NOMO-1 treated with DMSO at 0.1 percent for 48 hours (cell line): ENCODE results near the gene OSBPL2.

ENCODE experiments used
- DNase-seq: peaks from one replicate; lab custom pipeline; 2025; ENCODE audit not compliant: unreplicated experiment; lab: John Stamatoyannopoulos, UW

Gene OSBPL2

DNA sequence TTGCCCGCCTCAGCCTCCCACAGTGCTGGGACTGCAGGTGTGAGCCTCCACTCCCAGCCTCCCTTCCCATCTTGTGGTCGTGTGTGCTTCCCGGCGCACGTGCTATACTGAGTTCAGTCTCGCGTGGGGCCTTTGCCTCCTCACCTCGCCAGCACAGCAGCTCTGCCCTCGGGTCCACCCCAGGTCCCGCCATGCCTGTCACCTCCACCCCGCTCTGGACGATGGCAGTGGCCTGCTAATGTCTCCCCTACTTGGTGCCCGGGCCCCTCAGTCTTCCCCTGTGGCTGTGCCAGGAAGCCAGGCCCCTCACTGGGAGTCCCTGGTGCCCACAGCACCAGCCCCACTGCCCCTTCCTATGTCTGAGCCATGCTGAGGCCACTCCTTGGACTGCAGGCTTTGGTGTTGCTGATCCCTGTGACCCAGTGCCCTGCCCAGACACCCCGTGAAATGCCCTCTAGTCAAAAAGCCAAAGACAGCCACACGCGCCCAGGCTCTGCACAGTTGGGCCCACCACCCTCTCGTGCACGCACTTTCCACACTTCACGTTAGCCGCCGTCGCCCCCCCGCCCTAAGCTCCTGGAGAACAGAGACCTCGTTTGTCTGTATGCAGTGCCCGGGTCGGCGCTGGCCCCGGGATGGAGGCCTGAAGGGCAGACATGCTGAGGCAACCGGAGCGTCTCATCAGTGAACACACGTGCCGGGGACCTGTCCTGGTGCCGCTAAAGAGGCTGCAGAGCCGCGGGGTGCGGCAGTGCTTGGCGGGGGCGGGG is 32.5 kb upstream of the OSBPL2 start:
- no peak for DNase-seq

DNA sequence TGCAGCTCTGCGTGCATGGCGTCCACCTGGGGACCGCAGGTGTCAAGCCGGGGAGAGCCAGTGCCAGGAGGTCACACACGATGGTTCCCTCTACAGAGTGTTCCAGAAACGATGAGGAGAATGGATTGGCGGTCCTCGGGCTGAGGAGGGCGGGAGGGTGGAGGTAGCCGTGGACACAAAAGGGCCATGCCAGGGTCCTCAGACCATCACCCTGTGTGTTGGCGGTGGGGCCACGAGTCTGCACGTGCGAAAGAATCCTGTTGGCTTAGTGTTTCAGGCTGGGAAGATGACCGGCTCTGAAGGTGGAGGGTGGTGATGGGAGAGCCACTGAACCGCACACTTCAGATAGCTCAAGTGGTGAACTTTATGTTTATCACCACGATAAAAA is 31.9 kb upstream of the OSBPL2 start:
- no peak for DNase-seq

DNA sequence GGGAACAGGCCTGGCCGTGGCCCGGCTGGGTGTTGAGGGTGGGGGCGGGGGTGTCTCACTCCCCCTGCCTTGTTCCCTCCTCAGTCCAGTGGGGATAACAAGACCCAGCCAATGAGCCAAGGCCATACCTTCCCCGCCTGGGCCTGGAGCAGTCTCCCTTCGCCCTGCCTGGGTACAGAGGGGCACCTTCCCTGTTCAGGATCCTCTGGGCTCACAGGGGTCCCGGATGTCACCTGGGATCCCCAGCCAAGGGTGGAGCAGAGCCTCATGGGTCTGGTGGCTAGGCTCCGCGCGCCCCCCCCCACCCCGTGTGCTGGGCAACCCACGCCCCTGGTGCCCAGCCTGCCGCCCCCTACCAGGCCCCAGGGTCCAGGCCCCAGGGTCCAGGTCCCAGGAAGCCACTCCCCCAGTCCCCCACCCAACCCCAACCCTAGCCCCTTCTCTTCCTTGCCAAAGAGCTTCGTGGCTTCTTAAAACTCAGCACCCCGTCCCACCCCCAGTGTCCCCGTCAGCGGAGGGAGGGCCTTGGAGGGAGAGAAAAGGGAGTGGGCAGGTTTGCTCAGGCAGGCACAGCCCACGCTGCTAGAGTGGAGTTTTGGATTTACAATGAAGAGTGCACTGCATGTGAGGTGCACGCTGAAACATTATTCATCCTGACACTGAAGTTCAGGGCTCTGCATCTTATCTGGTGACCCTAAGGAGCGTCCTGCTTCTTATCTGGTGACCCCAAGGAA is 30.1 kb upstream of the OSBPL2 start:
- no peak for DNase-seq

DNA sequence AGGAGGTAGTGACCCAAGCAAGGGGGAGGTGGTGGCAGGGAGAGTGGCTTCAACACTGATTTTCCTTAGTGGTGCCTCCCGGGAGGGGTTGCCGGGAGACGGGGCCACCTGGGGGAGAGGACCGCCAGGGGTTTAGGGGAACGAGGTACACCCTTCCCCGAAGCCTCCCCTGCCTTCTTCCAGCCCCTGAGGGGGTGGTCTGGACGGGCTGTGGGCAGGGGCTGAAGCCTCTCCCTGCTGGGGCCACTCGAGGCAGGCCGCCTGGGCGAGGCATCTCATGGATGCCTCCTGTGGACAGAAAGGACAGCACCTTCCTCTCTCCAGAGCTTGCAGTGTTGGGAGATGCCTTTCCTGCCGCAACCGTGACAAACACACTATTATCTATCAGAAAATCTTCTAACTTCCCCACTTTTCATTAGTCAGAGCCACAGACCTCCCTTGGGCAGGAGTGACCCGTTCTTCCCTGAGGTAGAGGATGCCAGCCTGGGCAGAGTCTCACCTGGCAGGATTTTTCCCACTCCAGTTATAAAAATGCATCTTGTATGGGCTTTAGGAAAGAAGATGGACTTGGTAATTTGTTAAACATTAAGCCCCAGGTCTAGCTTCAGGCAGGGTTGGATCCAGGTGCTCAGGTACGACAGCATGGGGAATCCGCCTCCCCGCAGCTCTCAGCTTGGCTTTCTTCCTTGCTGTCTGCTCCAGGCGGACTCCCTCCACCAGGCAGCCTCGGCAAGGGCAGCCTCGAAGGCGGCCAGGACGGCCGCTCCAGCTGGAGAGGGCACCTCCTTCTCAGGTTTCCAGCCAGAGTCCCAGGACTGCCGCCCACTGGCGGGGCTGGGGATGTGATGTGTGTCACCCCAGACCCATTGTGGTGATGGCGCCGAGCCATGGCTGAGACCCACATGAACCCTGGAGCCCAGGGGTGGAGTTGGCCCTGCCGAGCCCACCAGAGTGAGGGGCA is 29.2 kb upstream of the OSBPL2 start:
- DNase-seq: no peak

DNA sequence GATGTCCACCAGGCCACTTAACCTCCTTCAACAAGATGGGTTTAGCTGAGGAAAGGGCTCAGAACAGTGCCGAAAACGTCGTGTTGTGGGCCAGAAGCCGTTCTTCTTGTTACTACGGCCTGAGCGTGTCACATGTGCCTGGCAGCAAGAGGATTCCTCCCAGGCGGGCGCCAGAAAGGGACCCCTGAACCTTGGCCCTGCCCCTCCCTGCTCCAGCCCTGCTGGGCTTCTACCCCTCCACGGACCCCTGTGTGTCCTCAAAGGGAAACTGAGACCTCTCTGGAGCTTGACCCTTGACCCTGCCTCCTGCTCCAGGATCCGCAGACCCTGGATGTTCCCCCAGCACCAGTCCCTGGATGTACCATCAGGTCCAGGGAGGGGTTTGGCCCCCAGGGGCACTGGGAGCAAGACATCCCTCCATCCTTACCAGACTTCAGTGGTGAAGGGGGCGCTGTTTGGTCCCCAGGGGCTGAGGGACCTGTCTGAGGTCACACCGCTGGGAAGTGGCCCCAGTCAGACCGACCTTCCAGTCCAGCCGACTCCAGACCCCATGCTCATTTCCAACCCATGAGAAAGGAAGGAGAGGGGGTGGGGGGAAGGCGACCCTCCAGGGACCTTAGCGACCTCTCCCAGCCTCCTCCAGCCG is 28.3 kb upstream of the OSBPL2 start:
- DNase-seq: no peak

DNA sequence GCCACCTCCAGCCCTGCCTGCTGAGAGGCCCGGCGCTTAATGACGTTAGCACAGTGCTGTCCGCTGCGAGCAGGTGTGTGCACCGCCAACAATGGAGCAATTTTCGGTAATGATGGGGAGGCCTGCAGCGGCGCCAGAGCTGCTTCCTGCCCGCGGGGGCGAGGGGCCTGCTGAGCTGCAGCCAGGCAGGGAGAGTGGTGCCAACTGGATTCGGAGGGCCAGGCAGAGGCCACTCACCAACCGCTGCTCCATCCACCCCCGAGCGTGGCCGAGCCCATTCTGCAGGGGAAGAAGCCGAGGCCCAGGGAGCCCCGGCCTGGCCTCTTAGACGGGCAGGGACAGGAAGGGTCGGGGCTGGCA is 27.8 kb upstream of the OSBPL2 start:
- DNase-seq: no peak

DNA sequence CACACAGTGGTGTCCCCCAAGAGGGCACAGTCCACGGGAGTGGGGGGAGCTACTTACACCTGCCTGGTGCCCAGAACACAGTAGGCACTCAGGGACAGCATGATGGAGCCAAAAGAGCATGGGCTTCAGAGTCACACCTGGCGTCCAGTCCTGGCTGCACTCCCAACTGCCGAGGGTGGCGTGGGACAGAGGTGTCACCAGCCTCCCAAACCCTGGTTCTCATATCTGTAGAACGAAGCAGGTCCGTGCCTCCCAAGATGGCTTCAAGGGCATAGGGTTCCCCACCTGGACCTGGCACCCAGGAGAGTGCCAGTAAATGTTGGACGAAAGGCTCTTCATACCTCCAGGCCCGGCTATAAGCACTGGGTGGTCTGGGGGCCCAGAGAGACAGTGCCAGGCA is 27.1 kb upstream of the OSBPL2 start:
- no peak for DNase-seq

DNA sequence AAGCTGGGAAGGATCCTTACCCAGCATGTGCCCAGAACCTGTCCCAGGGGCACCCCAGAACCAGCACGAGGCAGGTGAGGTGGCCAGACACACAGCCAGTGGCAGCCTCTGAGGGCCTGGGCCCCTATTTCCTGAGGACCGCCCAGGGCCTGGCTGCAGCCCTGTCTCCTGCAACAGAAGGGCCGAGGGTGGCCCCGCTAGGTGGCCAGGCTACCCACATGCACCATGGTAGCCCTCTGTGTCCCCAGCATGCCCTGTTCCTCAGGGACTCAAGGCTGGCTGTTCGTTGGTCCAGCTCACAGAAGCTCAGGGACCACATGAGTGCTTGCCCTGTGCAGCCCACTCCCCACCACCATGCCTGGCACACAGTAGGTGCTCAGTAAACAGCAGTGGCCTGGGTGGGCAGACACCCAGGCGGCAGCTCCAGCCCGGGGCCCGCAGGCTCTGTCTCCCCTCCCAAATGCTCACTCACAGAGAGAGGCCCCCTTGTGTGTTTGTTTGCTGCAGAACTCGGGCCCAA is 26.5 kb upstream of the OSBPL2 start:
- no peak for DNase-seq

- no peak for DNase-seq
Observed at GRCh38 chr20:62212299-62212698, 26.0 kb upstream of the OSBPL2 start.

DNA sequence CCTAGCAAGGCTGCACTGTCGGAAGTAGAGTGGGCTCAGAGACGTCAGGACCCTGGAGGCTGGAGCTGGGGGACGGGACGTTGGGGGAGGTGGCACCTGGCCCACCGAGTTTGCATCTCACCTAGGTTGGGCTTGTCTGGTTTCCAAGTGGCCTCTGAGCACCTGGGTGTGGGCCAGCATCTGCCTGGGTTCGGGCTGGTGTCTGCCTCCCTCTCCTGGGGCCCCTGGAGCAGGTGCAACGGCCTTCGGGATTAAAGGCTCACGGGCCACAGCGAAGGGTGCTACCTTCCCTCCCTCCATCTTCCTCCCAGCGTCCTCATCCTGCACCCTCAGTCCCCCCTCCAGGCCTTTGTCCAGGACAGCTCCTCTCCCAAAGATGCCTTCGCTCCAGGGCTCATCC is 24.3 kb upstream of the OSBPL2 start:
- DNase-seq: no peak

- no peak for DNase-seq
Observed at GRCh38 chr20:62215020-62215990, 23.0 kb upstream of the OSBPL2 start.

DNA sequence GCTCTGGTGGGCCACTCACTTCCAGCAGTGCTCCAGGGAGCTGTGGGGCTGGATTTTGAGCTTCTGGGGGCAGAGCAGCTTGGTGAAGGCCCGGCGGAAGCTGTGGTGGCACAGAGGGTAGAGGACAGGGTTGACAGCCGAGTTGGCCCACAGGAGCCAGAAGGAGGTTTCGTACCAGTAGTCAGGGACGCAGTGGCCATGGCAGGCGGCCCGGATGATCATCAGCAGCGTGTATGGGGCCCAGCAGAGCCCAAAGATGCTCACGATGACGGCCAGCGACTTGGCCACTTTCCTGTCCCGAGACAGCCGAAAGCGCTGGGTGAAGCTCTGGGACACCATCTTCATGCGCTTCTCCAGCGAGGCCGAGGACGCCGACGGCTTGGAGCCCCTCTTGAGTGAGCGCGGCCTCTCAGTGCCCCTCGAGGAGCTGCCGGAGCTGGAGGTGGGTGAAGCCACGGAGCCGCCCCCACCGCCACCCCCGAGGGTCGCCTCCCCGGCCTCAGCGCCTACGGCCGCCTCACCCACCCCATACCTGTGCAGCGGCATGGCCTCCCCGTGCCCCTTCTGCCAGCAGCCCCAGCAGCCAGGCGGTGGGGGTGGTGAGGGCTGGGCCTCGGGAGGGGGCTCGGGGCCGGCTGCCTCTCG is 22.2 kb upstream of the OSBPL2 start:
- no peak for DNase-seq

- DNase-seq: no peak
Observed at GRCh38 chr20:62216636-62217566, 21.4 kb upstream of the OSBPL2 start.

GRCh38 chr20:62217913-62218773 is 20.2 kb upstream of the OSBPL2 start:
- no peak for DNase-seq

DNA sequence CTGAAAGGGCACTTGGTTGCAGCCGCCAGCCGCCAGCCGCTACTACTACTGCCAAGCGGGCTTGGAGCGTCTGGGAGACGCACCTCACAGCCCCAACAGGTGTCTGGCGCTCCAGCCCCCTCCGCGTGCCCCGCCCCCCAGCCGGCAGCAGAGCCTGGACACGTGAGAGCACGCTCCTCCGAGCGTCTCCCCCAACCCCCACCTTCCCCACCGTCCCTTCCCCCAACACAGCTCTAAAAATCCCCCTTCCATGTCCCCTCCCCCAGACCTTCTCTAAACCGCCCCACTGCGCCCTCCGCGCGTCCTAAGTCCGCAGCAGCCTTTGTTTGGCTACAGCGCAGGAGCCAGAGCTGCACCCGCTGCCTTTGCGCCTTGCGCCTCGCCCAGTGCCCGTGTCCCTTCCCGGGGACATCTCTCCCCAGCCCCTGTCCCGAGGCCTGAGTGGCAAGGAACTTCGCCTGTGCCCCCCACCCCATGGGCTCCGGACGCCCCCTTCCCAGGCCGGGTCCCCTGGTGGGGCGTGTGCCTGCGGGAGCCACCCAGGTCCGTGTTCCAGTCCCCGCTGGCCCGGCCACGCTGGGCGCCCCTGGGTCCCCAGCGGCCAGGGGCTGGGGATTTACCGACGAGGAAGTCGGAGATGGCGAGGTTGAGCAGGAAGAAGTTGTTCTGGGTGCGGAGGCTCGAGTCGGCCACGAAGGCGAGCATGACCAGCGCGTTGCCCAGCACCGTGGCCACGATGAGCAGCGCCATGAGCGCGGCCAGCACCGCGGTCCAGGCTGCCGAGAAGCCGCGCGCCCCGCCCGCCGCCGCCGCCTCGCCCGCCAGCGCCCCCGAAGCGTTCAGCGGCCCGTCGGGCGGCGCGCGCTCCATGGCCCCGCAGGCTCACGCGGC is 19.0 kb upstream of the OSBPL2 start:
- no peak for DNase-seq

- peak; percentile 23 for DNase-seq
Observed at GRCh38 chr20:62219992-62220665, 18.2 kb upstream of the OSBPL2 start, which contains the start of gene HRH3. Gene HRH3, minus strand, starts transcription at chr20:62220278. Its CDS starts 308 bp downstream, at chr20:62219970.
